Liver (tissue), 9 donors: Measurements from ENCODE around the gene NRF1. TPM values are rescaled to one million over a fixed set of nuclear protein-coding genes. Genes with fewer than 3 reads are reported as not detected.

Experiments used
- DNase-seq: peaks from one replicate; pipeline ENCODE4 v3.0.0-alpha.2; 2017; ENCODE audit warnings: low spot score
- H3K27ac ChIP-seq, 2 donors: one replicate each; pipeline ENCODE4 v1.7.0; 2013; ENCODE audit warnings: inconsistent platforms in 2 of 2, low read length in 2 of 2, control low read depth in 1 of 2, low read depth in 1 of 2, mild to moderate bottlenecking in 1 of 2
- H3K27me3 ChIP-seq, 4 donors: one replicate each; pipeline versions ENCODE4 v1.6.1 to v1.7.0; 2013; ENCODE audit warnings: low read length in 3 of 4, inconsistent platforms in 1 of 4, mild to moderate bottlenecking in 1 of 4, moderate library complexity in 1 of 4; ENCODE audit not compliant: control insufficient read depth in 4 of 4, insufficient read depth in 4 of 4
- H3K36me3 ChIP-seq, 4 donors: one replicate each; pipeline versions ENCODE4 v1.6.1 to v1.7.0; 2013; ENCODE audit warnings: low read length in 3 of 4, mild to moderate bottlenecking in 3 of 4, low read depth in 1 of 4, moderate library complexity in 1 of 4; ENCODE audit not compliant: control insufficient read depth in 4 of 4, insufficient read depth in 3 of 4
- H3K4me1 ChIP-seq, 4 donors: one replicate each; pipeline versions ENCODE4 v1.6.1 to v1.7.0; 2013; ENCODE audit warnings: low read length in 3 of 4, mild to moderate bottlenecking in 3 of 4, moderate library complexity in 1 of 4; ENCODE audit not compliant: control insufficient read depth in 4 of 4, insufficient read depth in 4 of 4
- H3K4me3 ChIP-seq, 3 donors: one replicate each; pipeline versions ENCODE4 v1.6.1 to v1.7.0; 2013; ENCODE audit warnings: low read length in 3 of 3, control low read depth in 1 of 3, low read depth in 1 of 3, mild to moderate bottlenecking in 1 of 3
- H3K9ac ChIP-seq, 2 donors: one replicate each; pipeline ENCODE4 v1.7.0; 2013; ENCODE audit warnings: low read length in 2 of 2, mild to moderate bottlenecking in 2 of 2, moderate library complexity in 2 of 2, control low read depth in 1 of 2, low read depth in 1 of 2
- H3K9me3 ChIP-seq, 4 donors: one replicate each; pipeline versions ENCODE4 v1.6.1 to v1.7.0; 2013; ENCODE audit warnings: low read length in 3 of 4; ENCODE audit not compliant: control insufficient read depth in 4 of 4
- ATF3 ChIP-seq: IDR thresholded peaks from 2 replicates; pipeline ENCODE4 v1.6.1; 2016; ENCODE audit warnings: antibody characterized with exemption
- CTCF ChIP-seq: fragments of 150-350 bp; IDR thresholded peaks from 2 replicates; pipeline ENCODE4 v1.5.1; 2017; ENCODE audit warnings: improper control_type of control experiment, low read depth, low read length; ENCODE audit not compliant: missing input control
- EGR1 ChIP-seq, 2 donors: IDR thresholded peaks; 2 replicates each; pipeline ENCODE4 v1.6.1; 2016 to 2018; ENCODE audit warnings: antibody characterized with exemption in 2 of 2, low read depth in 2 of 2
- FOXA1 ChIP-seq: IDR thresholded peaks from 2 replicates; pipeline ENCODE4 v1.6.1; 2016; ENCODE audit warnings: antibody characterized with exemption
- FOXA2 ChIP-seq: IDR thresholded peaks from 2 replicates; pipeline ENCODE4 v1.6.1; 2016; ENCODE audit warnings: antibody characterized with exemption
- GABPA ChIP-seq, 2 donors: IDR thresholded peaks in 1 of 2; conservative IDR thresholded peaks in 1 of 2; 2 replicates each; pipeline ENCODE4 v1.6.1; 2016; ENCODE audit warnings: antibody characterized with exemption in 2 of 2, mild to moderate bottlenecking in 1 of 2, moderate library complexity in 1 of 2
- HNF4A ChIP-seq, 2 donors: conservative IDR thresholded peaks; 2 replicates each; pipeline ENCODE4 v1.6.1; 2016; ENCODE audit warnings: antibody characterized with exemption in 2 of 2, mild to moderate bottlenecking in 2 of 2
- HNF4G ChIP-seq: IDR thresholded peaks from 2 replicates; pipeline ENCODE4 v1.6.1; 2016; ENCODE audit warnings: antibody characterized with exemption
- MAX ChIP-seq: IDR thresholded peaks from 2 replicates; pipeline ENCODE4 v1.6.1; 2016; ENCODE audit warnings: antibody characterized with exemption
- NR2F2 ChIP-seq: IDR thresholded peaks from 2 replicates; pipeline ENCODE4 v1.6.1; 2016; ENCODE audit warnings: antibody characterized with exemption
- RAD21 ChIP-seq, 2 donors: IDR thresholded peaks; 2 replicates each; pipeline ENCODE4 v1.6.1; 2016; ENCODE audit warnings: antibody characterized with exemption in 2 of 2, mild to moderate bottlenecking in 2 of 2
- REST ChIP-seq: IDR thresholded peaks from 2 replicates; pipeline ENCODE4 v1.6.1; 2016; ENCODE audit warnings: antibody characterized with exemption, mild to moderate bottlenecking
- RXRA ChIP-seq, 2 donors: IDR thresholded peaks; 2 replicates each; pipeline ENCODE4 v1.6.1; 2017 to 2018; ENCODE audit warnings: antibody characterized with exemption in 2 of 2, mild to moderate bottlenecking in 1 of 2
- SP1 ChIP-seq: IDR thresholded peaks from 2 replicates; pipeline ENCODE4 v1.6.1; 2018; ENCODE audit warnings: antibody characterized with exemption, mild to moderate bottlenecking
- TAF1 ChIP-seq: conservative IDR thresholded peaks from 2 replicates; pipeline ENCODE4 v1.6.1; 2016; ENCODE audit warnings: antibody characterized with exemption, mild to moderate bottlenecking
- YY1 ChIP-seq: IDR thresholded peaks from 2 replicates; pipeline ENCODE4 v1.6.1; 2016; ENCODE audit warnings: antibody characterized with exemption, mild to moderate bottlenecking
- ZBTB33 ChIP-seq: IDR thresholded peaks from 2 replicates; pipeline ENCODE4 v1.6.1; 2016; ENCODE audit warnings: antibody characterized with exemption
- WGBS: extraction: QIAGEN DNeasy Blood & Tissue Kit; methylation state at CpG from one replicate; pipeline ENCODE4 v1.1.7; 2013; 5-methylcytosine and 5-hydroxymethylcytosine counted together
- polyA plus RNA-seq, 2 donors: library from polyadenylated mRNA; stranded (reverse) in 1 of 2; unstranded in 1 of 2; fragments of 200-250 nt in 1 of 2; fragments of >200 nt in 1 of 2; fragmentation: Nextera tagmentation in 1 of 2; extraction: Ambion mirVana in 1 of 2; gene quantifications; one replicate each; pipeline versions ENCODE4 v1.2.1 to v1.2.3, GENCODE V29; 2013 to 2015
- total RNA-seq, 2 donors: library from RNA; depleted of rRNA; stranded (reverse); fragments of >200 nt; gene quantifications; one replicate each; pipeline ENCODE4 v1.2.3, GENCODE V29; 2014
- donor health status: healthy.
- donor health status: healthy.
- donor health status: healthy.
- donor health status: healthy.
- donor health status: healthy.

The NRF1 gene
- total and polyA plus RNA-seq, 4 donors, result 1.3 to 14.8 (median 5.3) TPM

GRCh38 chr7:129782818-129783583 lies 171.5 kb downstream of the NRF1 start:
- peaks cover 8 to 25% (median 16%) of the 10 kb centered on the region in 4 donors for H3K27me3 ChIP-seq
- peaks cover 21 to 57% (median 28%) of the 10 kb centered on the region in 4 donors for H3K4me1 ChIP-seq
- H3K9ac ChIP-seq, result no peak overlapping the region
- TF ChIP-seq FOXA1, result no peak
- TF ChIP-seq CTCF, result no peak
- no peak for TF ChIP-seq TAF1
- TF ChIP-seq GABPA (IDR thresholded peaks at IDR 0.05 in 1 of 2, conservative IDR thresholded peaks at IDR 0.05 in 1 of 2), result no peak
- TF ChIP-seq FOXA2, result no peak
- TF ChIP-seq ZBTB33, result no peak
- no peak for TF ChIP-seq REST
- no peak for TF ChIP-seq YY1
- TF ChIP-seq EGR1 (IDR thresholded peaks at IDR 0.05; ENCODE audit: low read depth in 2 of 2), result no peak
- TF ChIP-seq ATF3, result no peak
- no peak for TF ChIP-seq HNF4G
- no peak for TF ChIP-seq MAX
- no peak for TF ChIP-seq RAD21 (IDR thresholded peaks at IDR 0.05)
- no peak for TF ChIP-seq HNF4A (conservative IDR thresholded peaks at IDR 0.05)
- no peak for TF ChIP-seq RXRA (IDR thresholded peaks at IDR 0.05)
- no peak for TF ChIP-seq NR2F2
- TF ChIP-seq SP1, result no peak
- no peak overlapping the region for H3K4me3 ChIP-seq
- no peak for DNase-seq
- H3K27ac ChIP-seq, result no peak overlapping the region
- peaks cover 0 to 4% (median 0%) of the 10 kb centered on the region in 4 donors for H3K9me3 ChIP-seq
- WGBS, result 10% methylated on average over 42 of the region's 42 CpGs
- H3K36me3 ChIP-seq, result no peaks in the 10 kb centered on the region
